Ectodermal cell (in vitro differentiated cells): ENCODE results near the gene MYO19.

ENCODE experiments used
- H3K27ac ChIP-seq: 2 replicates; pipeline ENCODE4 v1.7.0; 2013; ENCODE audit warnings: mild to moderate bottlenecking, low read depth, low read length; ENCODE audit not compliant: insufficient read depth, poor library complexity, severe bottlenecking
- H3K27me3 ChIP-seq: 2 replicates; pipeline ENCODE4 v1.7.0; 2013; ENCODE audit warnings: mild to moderate bottlenecking, low read length; ENCODE audit not compliant: insufficient read depth, control insufficient read depth, poor library complexity, severe bottlenecking
- H3K36me3 ChIP-seq: one replicate; pipeline ENCODE4 v1.7.0; 2013; ENCODE audit warnings: low read length; ENCODE audit not compliant: control insufficient read depth, insufficient read depth
- H3K4me1 ChIP-seq: one replicate; pipeline ENCODE4 v1.7.0; 2013; ENCODE audit warnings: low read length; ENCODE audit not compliant: control insufficient read depth, insufficient read depth
- H3K4me3 ChIP-seq: 2 replicates; pipeline ENCODE4 v1.7.0; 2013; ENCODE audit warnings: low read depth, low read length, control low read depth; ENCODE audit not compliant: insufficient read depth
- H3K9me3 ChIP-seq: 2 replicates; pipeline ENCODE4 v1.7.0; 2013; ENCODE audit warnings: mild to moderate bottlenecking, low read length, moderate library complexity; ENCODE audit not compliant: control insufficient read depth
- WGBS, 2 experiments: methylation state at CpG; one replicate each; pipeline ENCODE4 v1.1.7; 2013; ENCODE audit warnings: missing lambda C conversion rate in 2 of 2; 5-methylcytosine and 5-hydroxymethylcytosine counted together

Gene MYO19

GRCh38 chr17:36501963-36502362 lies 32.7 kb downstream of the MYO19 start:
- H3K4me1 ChIP-seq = no peaks in the 10 kb centered on the region
- whole genome bisulfite sequencing, 2 experiments = 90 to 94% methylated on average over 6 of the region's 6 CpGs
- H3K4me3 ChIP-seq = no peak overlapping the region
- H3K36me3 ChIP-seq = peaks cover 43% of the 10 kb centered on the region
- H3K27me3 ChIP-seq = no peaks in the 10 kb centered on the region
- H3K27ac ChIP-seq = no peak overlapping the region
- no peaks in the 10 kb centered on the region for H3K9me3 ChIP-seq

GRCh38 chr17:36501351-36501750 lies 33.3 kb downstream of the MYO19 start:
- H3K27me3 ChIP-seq = no peaks in the 10 kb centered on the region
- H3K9me3 ChIP-seq = no peaks in the 10 kb centered on the region
- peaks cover 37% of the 10 kb centered on the region for H3K36me3 ChIP-seq
- WGBS, 2 experiments = 92 to 100% methylated on average over 3 of the region's 3 CpGs
- H3K4me1 ChIP-seq = no peaks in the 10 kb centered on the region
- H3K4me3 ChIP-seq = no peak overlapping the region
- no peak overlapping the region for H3K27ac ChIP-seq

GRCh38 chr17:36500745-36501225 lies 33.9 kb downstream of the MYO19 start:
- Histone ChIP-seq H3K36me3 (peaks cover 36% of the 10 kb centered on the region), H3K27ac (no peak overlapping the region), H3K9me3 (no peaks in the 10 kb centered on the region), H3K27me3 (no peaks in the 10 kb centered on the region), H3K4me3 (no peak overlapping the region), H3K4me1 (peaks cover 3% of the 10 kb centered on the region)
- whole genome bisulfite sequencing, 2 experiments = 93 to 94% methylated on average over 15 of the region's 15 CpGs

GRCh38 chr17:36498560-36499300 lies 35.9 kb downstream of the MYO19 start:
- Histone ChIP-seq H3K27me3 (no peaks in the 10 kb centered on the region), H3K36me3 (peaks cover 28% of the 10 kb centered on the region), H3K27ac (peak overlapping the region; percentile 16), H3K4me1 (peaks cover 4% of the 10 kb centered on the region), H3K9me3 (no peaks in the 10 kb centered on the region), H3K4me3 (no peak overlapping the region)
- WGBS, 2 experiments = 94 to 95% methylated on average over 7 of the region's 7 CpGs

- Histone ChIP-seq H3K9me3 (no peaks in the 10 kb centered on the region), H3K36me3 (peaks cover 29% of the 10 kb centered on the region), H3K27ac (peak overlapping the region; percentile 16), H3K4me3 (no peak overlapping the region), H3K4me1 (peaks cover 4% of the 10 kb centered on the region), H3K27me3 (no peaks in the 10 kb centered on the region)
- 95 to 97% methylated on average over 9 of the region's 9 CpGs for whole genome bisulfite sequencing, 2 experiments
Measured at GRCh38 chr17:36498155-36498554, 36.5 kb downstream of the MYO19 start.

GRCh38 chr17:36496018-36496789 lies 38.5 kb downstream of the MYO19 start:
- 90 to 93% methylated on average over 9 of the region's 9 CpGs for WGBS, 2 experiments
- H3K9me3 ChIP-seq = no peaks in the 10 kb centered on the region
- no peaks in the 10 kb centered on the region for H3K27me3 ChIP-seq
- H3K27ac ChIP-seq = peak overlapping the region; percentile 88
- H3K4me1 ChIP-seq = peaks cover 4% of the 10 kb centered on the region
- no peak overlapping the region for H3K4me3 ChIP-seq
- H3K36me3 ChIP-seq = peaks cover 34% of the 10 kb centered on the region

GRCh38 chr17:36495076-36495578 lies 39.5 kb downstream of the MYO19 start:
- no peaks in the 10 kb centered on the region for H3K27me3 ChIP-seq
- H3K36me3 ChIP-seq = peaks cover 34% of the 10 kb centered on the region
- H3K4me1 ChIP-seq = peaks cover 4% of the 10 kb centered on the region
- no peak overlapping the region for H3K4me3 ChIP-seq
- WGBS, 2 experiments = 86 to 89% methylated on average over 3 of the region's 3 CpGs
- peak overlapping the region; percentile 66 for H3K27ac ChIP-seq
- H3K9me3 ChIP-seq = no peaks in the 10 kb centered on the region

- Histone ChIP-seq H3K36me3 (peaks cover 39% of the 10 kb centered on the region), H3K27me3 (no peaks in the 10 kb centered on the region), H3K9me3 (no peaks in the 10 kb centered on the region), H3K27ac (peak overlapping the region; percentile 66), H3K4me3 (no peak overlapping the region), H3K4me1 (peaks cover 4% of the 10 kb centered on the region)
- 93 to 99% methylated on average over 5 of the region's 5 CpGs for WGBS, 2 experiments
Measured at GRCh38 chr17:36494674-36495073, 40.0 kb downstream of the MYO19 start.

- 86 to 93% methylated on average over 1 of the region's 1 CpG for WGBS, 2 experiments
- no peaks in the 10 kb centered on the region for H3K9me3 ChIP-seq
- peaks cover 4% of the 10 kb centered on the region for H3K4me1 ChIP-seq
- no peak overlapping the region for H3K4me3 ChIP-seq
- no peaks in the 10 kb centered on the region for H3K27me3 ChIP-seq
- peaks cover 41% of the 10 kb centered on the region for H3K36me3 ChIP-seq
- no peak overlapping the region for H3K27ac ChIP-seq
Measured at GRCh38 chr17:36493956-36494355, 40.7 kb downstream of the MYO19 start.
